Fibroblast of lung (primary cell): ENCODE data around the gene EIF1AD.

Source experiments
- CTCF ChIP-seq, 2 donors: IDR thresholded peaks in 1 of 2; conservative IDR thresholded peaks in 1 of 2; 1 replicate in 1 of 2; 2 replicates in 1 of 2; pipeline ENCODE4 v1.5.1; 2011 to 2012; ENCODE audit warnings: low read length in 2 of 2, control low read depth in 1 of 2, inconsistent platforms in 1 of 2, low read depth in 1 of 2, mild to moderate bottlenecking in 1 of 2
- EZH2 ChIP-seq: IDR thresholded peaks from 2 replicates; pipeline ENCODE4 v1.5.1; 2012; ENCODE audit warnings: low read length, control low read depth, mild to moderate bottlenecking; ENCODE audit errors: missing control alignments

- TF ChIP-seq CTCF (conservative IDR thresholded peaks at IDR 0.05 in 1 of 2, IDR thresholded peaks at IDR 0.05 in 1 of 2; ENCODE audit: low read depth in 1 of 2, low read length in 2 of 2) (no peak), EZH2 (no peak)
Measured at GRCh38 chr11:65958291-65958690, 43.7 kb downstream of the EIF1AD start.
